Measurements from ENCODE around the gene TNC.

GRCh38 chr9:115115117-115115880 lies 2.7 kb downstream of the TNC start:
- TF ChIP-seq EZH2 (IDR thresholded peaks at IDR 0.05; ENCODE audit: insufficient read depth, poor library complexity, severe bottlenecking): no peak
- no peak for TF ChIP-seq EZH2phosphoT487 (IDR thresholded peaks at IDR 0.05; ENCODE audit: insufficient read depth, low read depth)

Data from GM23248 (cell line).